WTC11 (cell line): ENCODE data around the gene SPATA45.

Source experiments
- ATF2 ChIP-seq: sonication (generic); formaldehyde crosslinking; IDR thresholded peaks from 2 replicates; pipeline ENCODE4 v1.8.1; 2022; ENCODE audit warnings: low read depth, missing genetic modification reagents, borderline replicate concordance
- CTCF ChIP-seq: fragments of 200-600 bp; IDR thresholded peaks from 2 replicates; pipeline ENCODE4 v1.8.0; 2022; ENCODE audit warnings: antibody characterized with exemption
- FOXP4 ChIP-seq: sonication (generic); formaldehyde crosslinking; IDR thresholded peaks from 2 replicates; pipeline ENCODE4 v1.8.0; 2022; ENCODE audit warnings: mild to moderate bottlenecking, missing genetic modification reagents
- NFE2L1 ChIP-seq: sonication (generic); formaldehyde crosslinking; IDR thresholded peaks from 2 replicates; pipeline ENCODE4 v1.8.1; 2023; ENCODE audit warnings: missing genetic modification reagents
- NR2C2 ChIP-seq: sonication (generic); formaldehyde crosslinking; IDR thresholded peaks from 2 replicates; pipeline ENCODE4 v1.8.0; 2022; ENCODE audit warnings: mild to moderate bottlenecking, missing genetic modification reagents
- SP1 ChIP-seq: sonication (generic); formaldehyde crosslinking; conservative IDR thresholded peaks from 2 replicates; pipeline ENCODE4 v1.8.1; 2022; ENCODE audit warnings: missing genetic modification reagents
- TCF7 ChIP-seq: sonication (generic); formaldehyde crosslinking; IDR thresholded peaks from 2 replicates; pipeline ENCODE4 v1.8.0; 2022; ENCODE audit warnings: mild to moderate bottlenecking, low read depth, missing genetic modification reagents, moderate library complexity
- USF1 ChIP-seq: sonication (generic); formaldehyde crosslinking; IDR thresholded peaks from 2 replicates; pipeline ENCODE4 v1.8.0; 2022; ENCODE audit warnings: mild to moderate bottlenecking, missing genetic modification reagents
- USF2 ChIP-seq: sonication (generic); formaldehyde crosslinking; IDR thresholded peaks from 2 replicates; pipeline ENCODE4 v1.8.1; 2023; ENCODE audit warnings: mild to moderate bottlenecking, missing genetic modification reagents, moderate library complexity
- ZNF512 ChIP-seq: sonication (generic); formaldehyde crosslinking; IDR thresholded peaks from 2 replicates; pipeline ENCODE4 v1.8.1; 2022; ENCODE audit warnings: missing genetic modification reagents, borderline replicate concordance
- TF ChIP-seq, protein P1 (sequence below): sonication (generic); formaldehyde crosslinking; IDR thresholded peaks from 2 replicates; pipeline ENCODE4 v1.8.1; 2023; ENCODE audit warnings: mild to moderate bottlenecking, missing genetic modification reagents
- TF ChIP-seq, protein P2 (sequence below): sonication (generic); formaldehyde crosslinking; IDR thresholded peaks from 2 replicates; pipeline ENCODE4 v1.8.1; 2023; ENCODE audit warnings: mild to moderate bottlenecking, missing genetic modification reagents

- TF ChIP-seq CTCF = no peak
- no peak for TF ChIP-seq TCF7 (CRISPR knock-in tag)
- TF ChIP-seq SP1 (CRISPR knock-in tag) = no peak
- TF ChIP-seq ATF2 (CRISPR knock-in tag) = no peak
- TF ChIP-seq, protein P1, sequence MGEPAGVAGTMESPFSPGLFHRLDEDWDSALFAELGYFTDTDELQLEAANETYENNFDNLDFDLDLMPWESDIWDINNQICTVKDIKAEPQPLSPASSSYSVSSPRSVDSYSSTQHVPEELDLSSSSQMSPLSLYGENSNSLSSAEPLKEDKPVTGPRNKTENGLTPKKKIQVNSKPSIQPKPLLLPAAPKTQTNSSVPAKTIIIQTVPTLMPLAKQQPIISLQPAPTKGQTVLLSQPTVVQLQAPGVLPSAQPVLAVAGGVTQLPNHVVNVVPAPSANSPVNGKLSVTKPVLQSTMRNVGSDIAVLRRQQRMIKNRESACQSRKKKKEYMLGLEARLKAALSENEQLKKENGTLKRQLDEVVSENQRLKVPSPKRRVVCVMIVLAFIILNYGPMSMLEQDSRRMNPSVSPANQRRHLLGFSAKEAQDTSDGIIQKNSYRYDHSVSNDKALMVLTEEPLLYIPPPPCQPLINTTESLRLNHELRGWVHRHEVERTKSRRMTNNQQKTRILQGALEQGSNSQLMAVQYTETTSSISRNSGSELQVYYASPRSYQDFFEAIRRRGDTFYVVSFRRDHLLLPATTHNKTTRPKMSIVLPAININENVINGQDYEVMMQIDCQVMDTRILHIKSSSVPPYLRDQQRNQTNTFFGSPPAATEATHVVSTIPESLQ (CRISPR knock-in tag) = no peak
- TF ChIP-seq, protein P2, sequence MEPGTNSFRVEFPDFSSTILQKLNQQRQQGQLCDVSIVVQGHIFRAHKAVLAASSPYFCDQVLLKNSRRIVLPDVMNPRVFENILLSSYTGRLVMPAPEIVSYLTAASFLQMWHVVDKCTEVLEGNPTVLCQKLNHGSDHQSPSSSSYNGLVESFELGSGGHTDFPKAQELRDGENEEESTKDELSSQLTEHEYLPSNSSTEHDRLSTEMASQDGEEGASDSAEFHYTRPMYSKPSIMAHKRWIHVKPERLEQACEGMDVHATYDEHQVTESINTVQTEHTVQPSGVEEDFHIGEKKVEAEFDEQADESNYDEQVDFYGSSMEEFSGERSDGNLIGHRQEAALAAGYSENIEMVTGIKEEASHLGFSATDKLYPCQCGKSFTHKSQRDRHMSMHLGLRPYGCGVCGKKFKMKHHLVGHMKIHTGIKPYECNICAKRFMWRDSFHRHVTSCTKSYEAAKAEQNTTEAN = no peak
- no peak for TF ChIP-seq FOXP4 (CRISPR knock-in tag)
- no peak for TF ChIP-seq USF1
- TF ChIP-seq NR2C2 (CRISPR knock-in tag) = no peak
- no peak for TF ChIP-seq USF2 (CRISPR knock-in tag)
- TF ChIP-seq NFE2L1 (CRISPR knock-in tag) = no peak
- TF ChIP-seq ZNF512 (CRISPR knock-in tag) = no peak
These were observed 14.8 kb upstream of the SPATA45 start for GRCh38 chr1:212862111-212862690.
